Spleen (tissue), 11 donors: Measurements from ENCODE around the gene A4GALT. TPM values are rescaled to one million over a fixed set of nuclear protein-coding genes. Genes with fewer than 3 reads are reported as not detected.
"Not testable (repeated sequence)": the region's sequence is repeated elsewhere in the genome, so short reads cannot be mapped to it uniquely, and the experiment has no call there.

Source experiments
- DNase-seq: peaks from one replicate; pipeline ENCODE4 v3.0.0-alpha.2; 2020
- H3K27ac ChIP-seq, 8 donors: fragments of 200-600 bp; sonication (generic) in 7 of 8; 1 replicate in 4 of 8; 2 replicates in 4 of 8; pipeline versions ENCODE4 v1.5.0 to v1.8.0; 2016 to 2021; ENCODE audit warnings: inconsistent platforms in 4 of 8, mild to moderate bottlenecking in 4 of 8, moderate library complexity in 1 of 8
- H3K27me3 ChIP-seq, 7 donors: fragments of 200-600 bp; sonication (generic) in 6 of 7; replicated peaks in 1 of 7; 1 replicate in 4 of 7; 2 replicates in 3 of 7; pipeline versions ENCODE4 v1.5.0 to v1.8.0; 2016 to 2021; ENCODE audit warnings: inconsistent platforms in 3 of 7, mild to moderate bottlenecking in 1 of 7
- H3K36me3 ChIP-seq, 6 donors: fragments of 200-600 bp; sonication (generic) in 5 of 6; 1 replicate in 4 of 6; 2 replicates in 2 of 6; pipeline versions ENCODE4 v1.5.0 to v1.8.0; 2016 to 2021; ENCODE audit warnings: inconsistent platforms in 2 of 6
- H3K4me1 ChIP-seq, 6 donors: fragments of 200-600 bp; sonication (generic) in 5 of 6; 1 replicate in 3 of 6; 2 replicates in 3 of 6; pipeline versions ENCODE4 v1.5.0 to v1.8.0; 2016 to 2021; ENCODE audit warnings: inconsistent platforms in 3 of 6
- H3K4me3 ChIP-seq, 8 donors: fragments of 200-600 bp; sonication (generic) in 7 of 8; 1 replicate in 4 of 8; 2 replicates in 4 of 8; pipeline versions ENCODE4 v1.5.0 to v1.8.0; 2016 to 2021; ENCODE audit warnings: inconsistent platforms in 4 of 8, mild to moderate bottlenecking in 4 of 8, moderate library complexity in 2 of 8
- H3K9me3 ChIP-seq, 8 donors: fragments of 200-600 bp; sonication (generic) in 7 of 8; 1 replicate in 4 of 8; 2 replicates in 4 of 8; pipeline versions ENCODE4 v1.5.0 to v1.8.0; 2016 to 2021; ENCODE audit warnings: inconsistent platforms in 4 of 8
- POLR2A ChIP-seq, 3 donors: fragments of 450-650 bp; IDR thresholded peaks; one replicate each; pipeline ENCODE4 v1.5.1; 2017; ENCODE audit warnings: antibody characterized with exemption in 3 of 3, mild to moderate bottlenecking in 1 of 3
- POLR2AphosphoS5 ChIP-seq, 3 donors: sonication (generic); formaldehyde crosslinking; IDR thresholded peaks; one replicate each; pipeline ENCODE4 v1.5.1; 2017; ENCODE audit warnings: antibody characterized with exemption in 3 of 3
- WGBS, 5 donors: extraction: QIAGEN DNeasy Blood & Tissue Kit in 3 of 5; methylation state at CpG; one replicate each; pipeline versions ENCODE4 v1.1.5 to v1.1.7; 2013 to 2018; 5-methylcytosine and 5-hydroxymethylcytosine counted together
- intact Hi-C: fragments of 100-400 bp; cut with DNase I; formaldehyde crosslinking; loops from one replicate; pipeline ENCODE4 v1.15.0; 2023; ENCODE audit warnings: low total_unique reads
- polyA plus RNA-seq, 3 donors: library from polyadenylated mRNA; stranded (reverse); fragments of 200-250 nt; gene quantifications; one replicate each; pipeline ENCODE4 v1.2.1, GENCODE V29; 2013
- total RNA-seq, 7 donors: library from RNA; depleted of rRNA in 3 of 7; stranded (reverse); fragments of >200 nt in 3 of 7; fragmentation: NEBNext Ultra II Directional in 4 of 7; extraction: Animal tissue kit (Norgen Biotek cat#: 25700) in 4 of 7; gene quantifications; one replicate each; pipeline versions ENCODE4 v1.1.0 to v1.2.1, GENCODE V29; 2016 to 2021
- TF ChIP-seq, protein P1 (sequence below), 11 experiments: fragments of 200-600 bp in 7 of 11; fragments of 450-650 bp in 4 of 11; sonication (generic) in 4 of 11; IDR thresholded peaks in 8 of 11; conservative IDR thresholded peaks in 3 of 11; 1 replicate in 7 of 11; 2 replicates in 4 of 11; pipeline versions ENCODE4 v1.4.0 to v1.8.0; 2016 to 2021; ENCODE audit warnings: antibody characterized with exemption in 11 of 11, inconsistent platforms in 4 of 11, mild to moderate bottlenecking in 1 of 11
- donor health status: healthy with polysubstance abuse.
- donor health status: DM: no; HTN: no; CAD: no; lungs with moderate emphysema.
- donor health status: DM: no; HTN: no; CAD: no.
- donor health status: Bipolar disorder and iron deficiency.
- donor health status: healthy.
- donor health status: DM: no; HTN: no; CAD: no.
- donor health status: DM: yes; HTN: yes; CAD: no.

The A4GALT gene
- total and polyA plus RNA-seq, 10 donors: 7.3 to 45.2 (median 20.8) TPM

DNA sequence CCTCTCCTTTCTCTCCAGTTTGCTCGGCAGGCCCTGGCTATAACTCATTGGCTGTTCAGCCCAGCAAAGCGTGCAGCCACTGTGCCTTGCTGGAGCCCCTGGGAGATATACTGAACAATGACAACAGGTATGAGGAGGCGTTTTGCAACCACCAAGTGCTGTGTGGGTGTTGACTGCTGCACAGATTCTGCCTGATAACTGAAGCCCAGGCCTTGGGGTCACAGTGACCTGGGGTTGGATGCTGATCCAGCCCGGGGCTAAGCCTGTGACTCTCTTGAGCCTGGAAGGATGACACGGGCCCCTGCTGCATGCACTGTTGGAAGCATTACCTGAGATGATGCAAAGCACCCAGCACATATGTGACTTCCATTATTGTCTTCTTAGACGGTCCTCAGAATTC lies 13.7 kb upstream of the A4GALT start:
- Histone ChIP-seq H3K27me3 (no peaks in the 10 kb centered on the region), H3K36me3 (no peaks in the 10 kb centered on the region), H3K27ac (no peak overlapping the region), H3K4me1 (no peaks in the 10 kb centered on the region), H3K4me3 (no peak overlapping the region), H3K9me3 (no peaks in the 10 kb centered on the region)
- TF ChIP-seq, protein P1, sequence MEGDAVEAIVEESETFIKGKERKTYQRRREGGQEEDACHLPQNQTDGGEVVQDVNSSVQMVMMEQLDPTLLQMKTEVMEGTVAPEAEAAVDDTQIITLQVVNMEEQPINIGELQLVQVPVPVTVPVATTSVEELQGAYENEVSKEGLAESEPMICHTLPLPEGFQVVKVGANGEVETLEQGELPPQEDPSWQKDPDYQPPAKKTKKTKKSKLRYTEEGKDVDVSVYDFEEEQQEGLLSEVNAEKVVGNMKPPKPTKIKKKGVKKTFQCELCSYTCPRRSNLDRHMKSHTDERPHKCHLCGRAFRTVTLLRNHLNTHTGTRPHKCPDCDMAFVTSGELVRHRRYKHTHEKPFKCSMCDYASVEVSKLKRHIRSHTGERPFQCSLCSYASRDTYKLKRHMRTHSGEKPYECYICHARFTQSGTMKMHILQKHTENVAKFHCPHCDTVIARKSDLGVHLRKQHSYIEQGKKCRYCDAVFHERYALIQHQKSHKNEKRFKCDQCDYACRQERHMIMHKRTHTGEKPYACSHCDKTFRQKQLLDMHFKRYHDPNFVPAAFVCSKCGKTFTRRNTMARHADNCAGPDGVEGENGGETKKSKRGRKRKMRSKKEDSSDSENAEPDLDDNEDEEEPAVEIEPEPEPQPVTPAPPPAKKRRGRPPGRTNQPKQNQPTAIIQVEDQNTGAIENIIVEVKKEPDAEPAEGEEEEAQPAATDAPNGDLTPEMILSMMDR (IDR thresholded peaks at IDR 0.05 in 8 of 11, conservative IDR thresholded peaks at IDR 0.05 in 3 of 11): no peak
- no peak for TF ChIP-seq POLR2AphosphoS5 (IDR thresholded peaks at IDR 0.05)
- TF ChIP-seq POLR2A (IDR thresholded peaks at IDR 0.05): no peak
- intact Hi-C loops: no loop called here
- 72 to 85% (median 80%) methylated on average over 5 to 6 of the region's 6 CpGs for WGBS, 5 donors
- no peak for DNase-seq

DNA sequence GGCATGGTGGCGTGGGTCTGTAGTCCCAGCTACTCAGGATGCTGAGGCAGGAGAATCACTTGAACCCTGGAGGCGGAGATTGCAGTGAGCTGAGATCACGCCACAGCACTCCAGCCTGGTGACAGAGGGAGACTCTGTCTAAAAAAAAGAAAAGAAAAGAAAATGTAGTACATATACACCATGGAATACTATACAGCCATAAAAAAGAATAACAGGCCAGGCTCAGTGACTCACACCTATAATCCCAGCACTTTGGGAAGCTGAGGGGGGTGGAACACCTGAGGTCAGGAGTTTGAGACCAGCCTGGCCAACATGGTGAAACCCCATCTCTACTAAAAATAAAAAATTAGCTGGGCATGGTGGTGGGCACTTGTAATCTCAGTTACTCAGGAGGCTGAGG lies 12.7 kb upstream of the A4GALT start:
- H3K27me3 ChIP-seq, H3K9me3 ChIP-seq, DNase-seq, H3K4me1 ChIP-seq, intact Hi-C loops, H3K36me3 ChIP-seq, H3K27ac ChIP-seq, H3K4me3 ChIP-seq: not testable (repeated sequence)
- 84 to 97% (median 92%) methylated on average over 3 of the region's 3 CpGs for WGBS, 5 donors

DNA sequence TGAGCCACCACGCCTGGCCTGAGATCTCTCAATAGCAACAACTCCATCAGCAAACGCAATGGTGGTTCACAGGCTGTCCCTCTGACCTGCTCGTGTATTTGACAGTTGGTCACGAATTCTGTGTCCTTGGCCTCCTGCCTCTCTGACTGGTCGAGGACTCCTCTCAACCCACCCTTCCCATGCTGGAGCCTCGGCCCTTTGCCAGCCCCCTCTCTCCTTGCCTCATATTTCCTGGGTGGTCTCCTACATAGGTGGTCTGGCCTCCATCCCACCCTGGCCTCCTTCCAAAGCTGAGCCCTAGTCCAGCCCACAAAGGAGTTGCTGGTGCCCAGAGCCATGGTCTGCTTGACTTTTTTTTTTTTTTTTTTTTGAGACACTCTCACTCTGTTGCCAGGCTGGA lies 11.4 kb upstream of the A4GALT start:
- no peaks in the 10 kb centered on the region for H3K9me3 ChIP-seq
- 76 to 92% (median 83%) methylated on average over 6 of the region's 6 CpGs for WGBS, 5 donors
- H3K27ac ChIP-seq: no peak overlapping the region
- H3K27me3 ChIP-seq: no peaks in the 10 kb centered on the region
- no peak overlapping the region for H3K4me3 ChIP-seq
- no peak for TF ChIP-seq POLR2AphosphoS5 (IDR thresholded peaks at IDR 0.05)
- TF ChIP-seq, protein P1 (IDR thresholded peaks at IDR 0.05 in 8 of 11, conservative IDR thresholded peaks at IDR 0.05 in 3 of 11): no peak
- no peak for TF ChIP-seq POLR2A (IDR thresholded peaks at IDR 0.05)
- peaks cover 0 to 9% (median 0%) of the 10 kb centered on the region in 6 donors for H3K4me1 ChIP-seq
- no peak for DNase-seq
- H3K36me3 ChIP-seq: no peaks in the 10 kb centered on the region
- intact Hi-C loops: no loop called here

DNA sequence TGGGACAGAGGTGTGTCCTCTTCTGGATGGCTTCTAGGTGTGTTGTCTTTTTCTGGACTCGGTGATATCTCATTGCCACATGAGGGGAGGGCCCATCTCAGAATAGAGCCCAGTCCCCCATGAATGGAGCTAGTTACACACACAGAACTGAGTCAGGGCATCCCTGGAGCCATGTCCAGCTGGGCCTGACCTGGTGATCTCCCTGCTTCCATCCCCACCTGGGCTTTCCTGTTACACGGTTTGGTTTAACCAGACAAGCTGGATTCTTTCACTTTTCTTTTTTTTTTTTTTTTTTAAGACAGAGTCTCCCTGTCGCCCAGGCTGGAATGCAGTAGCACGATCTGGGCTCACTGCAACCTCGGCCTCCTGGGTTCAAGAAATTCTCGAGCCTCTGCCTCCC lies 6.1 kb upstream of the A4GALT start:
- Histone ChIP-seq H3K27ac (peak overlapping the region in 4 of 8 donors; percentile 3 to 69 (median 54)), H3K4me1 (peaks cover 0 to 17% (median 0%) of the 10 kb centered on the region in 6 donors), H3K4me3 (no peak overlapping the region), H3K27me3 (peaks cover 0 to 27% (median 4%) of the 10 kb centered on the region in 7 donors), H3K36me3 (no peaks in the 10 kb centered on the region), H3K9me3 (no peaks in the 10 kb centered on the region)
- intact Hi-C loops: no loop called here
- 87 to 91% (median 89%) methylated on average over 6 of the region's 6 CpGs for WGBS, 5 donors
- TF ChIP-seq, protein P1 (IDR thresholded peaks at IDR 0.05 in 8 of 11, conservative IDR thresholded peaks at IDR 0.05 in 3 of 11): no peak
- TF ChIP-seq POLR2AphosphoS5 (IDR thresholded peaks at IDR 0.05): no peak
- no peak for TF ChIP-seq POLR2A (IDR thresholded peaks at IDR 0.05)
- no peak for DNase-seq
